Kidney capillary endothelial cell (primary cell): Measurements from ENCODE around the gene CCDC69.

Experiments
- DNase-seq: peaks from one replicate; pipeline ENCODE4 v3.0.0-alpha.2; 2018; ENCODE audit warnings: low spot score

The CCDC69 gene

GRCh38 chr5:151159649-151160373 is 64.1 kb downstream of the CCDC69 start:
- no peak for DNase-seq

- no peak for DNase-seq
Observed at GRCh38 chr5:151158287-151158661, 65.6 kb downstream of the CCDC69 start.

- DNase-seq, result peak; percentile 79
Observed at GRCh38 chr5:151157426-151158286, 66.2 kb downstream of the CCDC69 start, which contains the start of gene ANXA6. Gene ANXA6 (minus strand): TSS chr5:151157779. CDS start chr5:151147901, 9,878 bp downstream.

- peak; percentile 16 for DNase-seq
Observed at GRCh38 chr5:151156507-151157420, 67.1 kb downstream of the CCDC69 start.

- peak; percentile 17 for DNase-seq
Observed at GRCh38 chr5:151155775-151156506, 68.0 kb downstream of the CCDC69 start.

GRCh38 chr5:151154931-151155774 is 68.7 kb downstream of the CCDC69 start:
- DNase-seq, result no peak

- no peak for DNase-seq
Observed at GRCh38 chr5:151153766-151154272, 70.1 kb downstream of the CCDC69 start.

GRCh38 chr5:151153300-151153699 is 70.6 kb downstream of the CCDC69 start:
- DNase-seq, result no peak

- no peak for DNase-seq
Observed at GRCh38 chr5:151151793-151152192, 72.1 kb downstream of the CCDC69 start.

GRCh38 chr5:151151263-151151660 is 72.6 kb downstream of the CCDC69 start:
- DNase-seq, result no peak

GRCh38 chr5:151150471-151151262 is 73.2 kb downstream of the CCDC69 start:
- peak; percentile 26 for DNase-seq

- no peak for DNase-seq
Observed at GRCh38 chr5:151148583-151148982, 75.3 kb downstream of the CCDC69 start.

GRCh38 chr5:151147033-151147432 is 76.9 kb downstream of the CCDC69 start:
- no peak for DNase-seq

- peak; percentile 21 for DNase-seq
Observed at GRCh38 chr5:151146061-151146460, 77.8 kb downstream of the CCDC69 start.

- no peak for DNase-seq
Observed at GRCh38 chr5:151144922-151145321, 79.0 kb downstream of the CCDC69 start.

- DNase-seq, result no peak
Observed at GRCh38 chr5:151144275-151144674, 79.6 kb downstream of the CCDC69 start.

GRCh38 chr5:151143645-151144044 is 80.2 kb downstream of the CCDC69 start:
- DNase-seq, result no peak

GRCh38 chr5:151142933-151143332 is 81.0 kb downstream of the CCDC69 start:
- no peak for DNase-seq

- DNase-seq, result no peak
Observed at GRCh38 chr5:151141535-151141934, 82.4 kb downstream of the CCDC69 start.
